Measurements from ENCODE around the gene STAB1.

The STAB1 gene

DNA sequence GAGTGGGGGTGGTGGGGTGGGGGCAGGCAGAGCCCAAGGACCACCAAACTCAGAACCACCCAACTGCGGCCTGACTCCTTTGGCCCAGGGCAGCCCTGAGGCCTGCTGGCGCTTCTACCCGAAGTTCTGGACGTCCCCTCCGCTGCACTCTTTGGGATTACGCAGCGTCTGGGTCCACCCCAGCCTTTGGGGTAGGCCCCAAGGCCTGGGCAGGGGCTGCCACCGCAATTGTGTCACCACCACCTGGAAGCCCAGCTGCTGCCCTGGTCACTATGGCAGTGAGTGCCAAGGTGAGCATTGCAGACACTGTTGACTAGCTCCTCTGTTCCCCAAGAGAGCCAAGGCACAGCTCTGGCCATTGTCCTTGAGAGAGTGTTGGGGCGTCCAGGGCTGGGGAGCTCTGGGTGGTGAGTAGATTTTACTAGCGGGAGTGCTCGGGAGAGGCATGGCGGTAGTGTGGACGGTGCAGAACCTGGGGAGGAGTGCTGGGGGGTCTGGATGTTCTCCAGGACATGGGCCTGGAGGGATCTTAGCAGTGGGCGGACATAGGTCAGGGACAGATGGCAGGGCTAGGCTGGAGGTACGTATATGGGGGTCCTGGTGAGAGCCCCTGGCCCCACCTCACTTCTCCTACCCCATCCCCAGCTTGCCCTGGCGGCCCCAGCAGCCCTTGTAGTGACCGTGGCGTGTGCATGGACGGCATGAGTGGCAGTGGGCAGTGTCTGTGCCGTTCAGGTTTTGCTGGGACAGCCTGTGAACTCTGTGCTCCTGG is 25.8 kb downstream of the STAB1 start:
- TF ChIP-seq EZH2phosphoT487 (IDR thresholded peaks at IDR 0.05; ENCODE audit: borderline replicate concordance) (no peak), CTCF (conservative IDR thresholded peaks at IDR 0.05; ENCODE audit: low read length) (no peak)
- Histone ChIP-seq H3K79me2 (ENCODE audit: insufficient read depth, low read length) (no peaks in the 10 kb centered on the region), H3F3A (ENCODE audit: low read depth) (no peaks in the 10 kb centered on the region), H3K36me3 (ENCODE audit: insufficient read depth, low read length) (no peaks in the 10 kb centered on the region), H3K4me3 (ENCODE audit: low read length, poor library complexity, severe bottlenecking) (no peak overlapping the region), H2AFZ (ENCODE audit: low read length) (no peak overlapping the region), H4K20me1 (ENCODE audit: insufficient read depth, low read length, poor library complexity, severe bottlenecking) (no peaks in the 10 kb centered on the region), H3K9me2 (replicated peaks; ENCODE audit: low read depth, low read length) (no peaks in the 10 kb centered on the region), H3K4me1 (ENCODE audit: insufficient read depth, low read length, poor library complexity, severe bottlenecking) (no peaks in the 10 kb centered on the region), H3K4me2 (ENCODE audit: low read depth, low read length, poor library complexity, severe bottlenecking) (no peak overlapping the region), H3K9ac (ENCODE audit: low read depth, low read length, poor library complexity, severe bottlenecking) (no peak overlapping the region), H3K27me3 (ENCODE audit: insufficient read depth, low read length, poor library complexity, severe bottlenecking) (no peaks in the 10 kb centered on the region), H3K9me3 (ENCODE audit: insufficient read depth, low read depth, low read length) (no peaks in the 10 kb centered on the region)

GRCh38 chr3:52521488-52521824 is 26.3 kb downstream of the STAB1 start:
- H3K4me1 ChIP-seq (ENCODE audit: insufficient read depth, low read length, poor library complexity, severe bottlenecking): no peaks in the 10 kb centered on the region
- no peaks in the 10 kb centered on the region for H3K27me3 ChIP-seq (ENCODE audit: insufficient read depth, low read length, poor library complexity, severe bottlenecking)
- no peak overlapping the region for H3K4me3 ChIP-seq (ENCODE audit: low read length, poor library complexity, severe bottlenecking)
- H3K36me3 ChIP-seq (ENCODE audit: insufficient read depth, low read length): no peaks in the 10 kb centered on the region
- H3K9me2 ChIP-seq (replicated peaks; ENCODE audit: low read depth, low read length): no peaks in the 10 kb centered on the region
- no peak overlapping the region for H3K4me2 ChIP-seq (ENCODE audit: low read depth, low read length, poor library complexity, severe bottlenecking)
- H3K9ac ChIP-seq (ENCODE audit: low read depth, low read length, poor library complexity, severe bottlenecking): no peak overlapping the region
- no peaks in the 10 kb centered on the region for H3K79me2 ChIP-seq (ENCODE audit: insufficient read depth, low read length)
- H4K20me1 ChIP-seq (ENCODE audit: insufficient read depth, low read length, poor library complexity, severe bottlenecking): no peaks in the 10 kb centered on the region
- H3K9me3 ChIP-seq (ENCODE audit: insufficient read depth, low read depth, low read length): no peaks in the 10 kb centered on the region
- H3F3A ChIP-seq (ENCODE audit: low read depth): no peaks in the 10 kb centered on the region
- TF ChIP-seq EZH2phosphoT487 (IDR thresholded peaks at IDR 0.05; ENCODE audit: borderline replicate concordance) (no peak), CTCF (conservative IDR thresholded peaks at IDR 0.05; ENCODE audit: low read length) (no peak)
- no peak overlapping the region for H2AFZ ChIP-seq (ENCODE audit: low read length)

- Histone ChIP-seq H3K4me1 (ENCODE audit: insufficient read depth, low read length, poor library complexity, severe bottlenecking) (no peaks in the 10 kb centered on the region), H3K79me2 (ENCODE audit: insufficient read depth, low read length) (no peaks in the 10 kb centered on the region), H4K20me1 (ENCODE audit: insufficient read depth, low read length, poor library complexity, severe bottlenecking) (no peaks in the 10 kb centered on the region)
These were observed 26.9 kb downstream of the STAB1 start for GRCh38 chr3:52521881-52522650.

More at GRCh38 chr3:52521881-52522650, 26.9 kb downstream of the STAB1 start:
- Histone ChIP-seq H3K36me3 (ENCODE audit: insufficient read depth, low read length) (no peaks in the 10 kb centered on the region), H3K27me3 (ENCODE audit: insufficient read depth, low read length, poor library complexity, severe bottlenecking) (no peaks in the 10 kb centered on the region), H3K4me3 (ENCODE audit: low read length, poor library complexity, severe bottlenecking) (no peak overlapping the region), H3K9me3 (ENCODE audit: insufficient read depth, low read depth, low read length) (no peaks in the 10 kb centered on the region), H3K4me2 (ENCODE audit: low read depth, low read length, poor library complexity, severe bottlenecking) (no peak overlapping the region), H2AFZ (ENCODE audit: low read length) (no peak overlapping the region), H3K9me2 (replicated peaks; ENCODE audit: low read depth, low read length) (no peaks in the 10 kb centered on the region), H3K9ac (ENCODE audit: low read depth, low read length, poor library complexity, severe bottlenecking) (no peak overlapping the region), H3F3A (ENCODE audit: low read depth) (no peaks in the 10 kb centered on the region)
- TF ChIP-seq EZH2phosphoT487 (IDR thresholded peaks at IDR 0.05; ENCODE audit: borderline replicate concordance) (no peak), CTCF (conservative IDR thresholded peaks at IDR 0.05; ENCODE audit: low read length) (no peak)

All from Loucy (cell line).